Measurements from ENCODE around the gene PICK1. TPM values are rescaled to one million over a fixed set of nuclear protein-coding genes. Genes with fewer than 3 reads are reported as not detected.

PICK1 gene
- total and polyA plus RNA-seq, 4 donors = 5.8 to 25.8 (median 13.1) TPM

DNA sequence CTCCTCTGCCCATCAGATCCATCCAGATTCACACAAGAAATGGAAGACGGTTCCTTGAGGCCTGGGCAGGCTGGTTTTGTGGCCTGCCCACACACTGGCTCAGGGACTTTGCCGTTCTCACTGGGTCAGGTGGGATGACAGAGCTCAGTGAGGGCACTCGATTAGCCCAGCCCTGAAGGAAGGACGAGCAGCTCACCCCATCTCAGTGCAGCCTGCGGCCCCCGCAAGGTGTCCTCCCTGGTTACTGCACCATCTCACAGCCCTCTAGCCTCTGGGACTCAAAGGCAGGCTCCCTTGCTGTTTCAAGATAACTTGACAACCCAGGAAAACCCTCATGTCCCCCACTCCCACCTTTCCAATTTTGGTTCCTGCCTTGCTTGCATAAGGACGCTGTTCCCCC, 22.6 kb downstream of the PICK1 start:
- peaks cover 0 to 4% (median 0%) of the 10 kb centered on the region in 4 donors for H3K36me3 ChIP-seq (ENCODE audit: control insufficient read depth in 4 of 4, insufficient read depth in 3 of 4, low read depth in 1 of 4, low read length in 3 of 4)
- TF ChIP-seq, protein P1, sequence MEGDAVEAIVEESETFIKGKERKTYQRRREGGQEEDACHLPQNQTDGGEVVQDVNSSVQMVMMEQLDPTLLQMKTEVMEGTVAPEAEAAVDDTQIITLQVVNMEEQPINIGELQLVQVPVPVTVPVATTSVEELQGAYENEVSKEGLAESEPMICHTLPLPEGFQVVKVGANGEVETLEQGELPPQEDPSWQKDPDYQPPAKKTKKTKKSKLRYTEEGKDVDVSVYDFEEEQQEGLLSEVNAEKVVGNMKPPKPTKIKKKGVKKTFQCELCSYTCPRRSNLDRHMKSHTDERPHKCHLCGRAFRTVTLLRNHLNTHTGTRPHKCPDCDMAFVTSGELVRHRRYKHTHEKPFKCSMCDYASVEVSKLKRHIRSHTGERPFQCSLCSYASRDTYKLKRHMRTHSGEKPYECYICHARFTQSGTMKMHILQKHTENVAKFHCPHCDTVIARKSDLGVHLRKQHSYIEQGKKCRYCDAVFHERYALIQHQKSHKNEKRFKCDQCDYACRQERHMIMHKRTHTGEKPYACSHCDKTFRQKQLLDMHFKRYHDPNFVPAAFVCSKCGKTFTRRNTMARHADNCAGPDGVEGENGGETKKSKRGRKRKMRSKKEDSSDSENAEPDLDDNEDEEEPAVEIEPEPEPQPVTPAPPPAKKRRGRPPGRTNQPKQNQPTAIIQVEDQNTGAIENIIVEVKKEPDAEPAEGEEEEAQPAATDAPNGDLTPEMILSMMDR (IDR thresholded peaks at IDR 0.05; ENCODE audit: low read depth, low read length, missing input control) = no peak
- TF ChIP-seq RAD21 (IDR thresholded peaks at IDR 0.05) (no peak), JUND (IDR thresholded peaks at IDR 0.05) (no peak), EGR1 (IDR thresholded peaks at IDR 0.05; ENCODE audit: low read depth in 2 of 2) (no peak), NR2F2 (IDR thresholded peaks at IDR 0.05) (no peak)
- TF ChIP-seq, protein P2, sequence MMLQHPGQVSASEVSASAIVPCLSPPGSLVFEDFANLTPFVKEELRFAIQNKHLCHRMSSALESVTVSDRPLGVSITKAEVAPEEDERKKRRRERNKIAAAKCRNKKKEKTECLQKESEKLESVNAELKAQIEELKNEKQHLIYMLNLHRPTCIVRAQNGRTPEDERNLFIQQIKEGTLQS (IDR thresholded peaks at IDR 0.05) = no peak
- TF ChIP-seq, protein P3, sequence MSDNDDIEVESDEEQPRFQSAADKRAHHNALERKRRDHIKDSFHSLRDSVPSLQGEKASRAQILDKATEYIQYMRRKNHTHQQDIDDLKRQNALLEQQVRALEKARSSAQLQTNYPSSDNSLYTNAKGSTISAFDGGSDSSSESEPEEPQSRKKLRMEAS (IDR thresholded peaks at IDR 0.05) = no peak
- H3K9me3 ChIP-seq (ENCODE audit: control insufficient read depth in 4 of 4, low read length in 3 of 4) = no peaks in the 10 kb centered on the region
- no peak overlapping the region for H3K9ac ChIP-seq (ENCODE audit: low read depth in 1 of 2, low read length in 2 of 2)
- WGBS = 94% methylated on average over 7 of the region's 7 CpGs
- no peak overlapping the region for H3K4me3 ChIP-seq (ENCODE audit: low read depth in 1 of 3, low read length in 3 of 3)
- H3K27ac ChIP-seq (ENCODE audit: low read depth in 1 of 2, low read length in 2 of 2) = no peak overlapping the region
- no peaks in the 10 kb centered on the region for H3K27me3 ChIP-seq (ENCODE audit: control insufficient read depth in 4 of 4, insufficient read depth in 4 of 4, low read length in 3 of 4)
- peaks cover 6 to 25% (median 16%) of the 10 kb centered on the region in 4 donors for H3K4me1 ChIP-seq (ENCODE audit: control insufficient read depth in 4 of 4, insufficient read depth in 4 of 4, low read length in 3 of 4)
- no peak for DNase-seq (ENCODE audit: low spot score)

DNA sequence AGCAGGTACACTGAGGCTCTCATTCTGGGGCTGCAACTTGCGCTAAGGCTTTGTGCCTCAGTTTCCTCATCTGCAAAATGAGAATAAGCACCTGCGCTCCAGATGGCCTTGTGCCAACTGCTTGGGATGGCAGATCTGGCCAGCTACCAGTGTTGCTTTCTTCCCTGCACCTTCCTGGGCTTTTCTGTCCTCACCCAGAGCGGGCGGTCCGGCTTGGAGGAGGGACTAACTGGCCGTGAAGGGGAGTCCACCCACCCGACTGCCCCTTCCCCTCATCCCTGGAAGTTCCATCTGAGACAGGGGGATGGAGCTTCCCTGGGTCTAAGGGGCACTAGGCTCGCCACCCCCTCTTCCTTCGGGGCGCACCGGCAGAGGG, 23.3 kb downstream of the PICK1 start:
- H3K36me3 ChIP-seq (ENCODE audit: control insufficient read depth in 4 of 4, insufficient read depth in 3 of 4, low read depth in 1 of 4, low read length in 3 of 4) = peaks cover 0 to under 1% (median 0%) of the 10 kb centered on the region in 4 donors
- no peaks in the 10 kb centered on the region for H3K9me3 ChIP-seq (ENCODE audit: control insufficient read depth in 4 of 4, low read length in 3 of 4)
- peaks cover 4 to 19% (median 14%) of the 10 kb centered on the region in 4 donors for H3K4me1 ChIP-seq (ENCODE audit: control insufficient read depth in 4 of 4, insufficient read depth in 4 of 4, low read length in 3 of 4)
- DNase-seq (ENCODE audit: low spot score) = no peak
- H3K4me3 ChIP-seq (ENCODE audit: low read depth in 1 of 3, low read length in 3 of 3) = no peak overlapping the region
- TF ChIP-seq GABPA (IDR thresholded peaks at IDR 0.05 in 1 of 2, conservative IDR thresholded peaks at IDR 0.05 in 1 of 2) (no peak), NR2F2 (IDR thresholded peaks at IDR 0.05) (no peak), TAF1 (conservative IDR thresholded peaks at IDR 0.05) (no peak), EGR1 (IDR thresholded peaks at IDR 0.05; ENCODE audit: low read depth in 2 of 2) (no peak), FOXA2 (IDR thresholded peaks at IDR 0.05) (no peak), SP1 (IDR thresholded peaks at IDR 0.05) (no peak), YY1 (IDR thresholded peaks at IDR 0.05) (no peak), HNF4G (IDR thresholded peaks at IDR 0.05) (no peak), JUND (IDR thresholded peaks at IDR 0.05) (no peak), RAD21 (IDR thresholded peaks at IDR 0.05) (no peak), HNF4A (conservative IDR thresholded peaks at IDR 0.05) (no peak), RXRA (IDR thresholded peaks at IDR 0.05) (no peak)
- TF ChIP-seq, protein P4, sequence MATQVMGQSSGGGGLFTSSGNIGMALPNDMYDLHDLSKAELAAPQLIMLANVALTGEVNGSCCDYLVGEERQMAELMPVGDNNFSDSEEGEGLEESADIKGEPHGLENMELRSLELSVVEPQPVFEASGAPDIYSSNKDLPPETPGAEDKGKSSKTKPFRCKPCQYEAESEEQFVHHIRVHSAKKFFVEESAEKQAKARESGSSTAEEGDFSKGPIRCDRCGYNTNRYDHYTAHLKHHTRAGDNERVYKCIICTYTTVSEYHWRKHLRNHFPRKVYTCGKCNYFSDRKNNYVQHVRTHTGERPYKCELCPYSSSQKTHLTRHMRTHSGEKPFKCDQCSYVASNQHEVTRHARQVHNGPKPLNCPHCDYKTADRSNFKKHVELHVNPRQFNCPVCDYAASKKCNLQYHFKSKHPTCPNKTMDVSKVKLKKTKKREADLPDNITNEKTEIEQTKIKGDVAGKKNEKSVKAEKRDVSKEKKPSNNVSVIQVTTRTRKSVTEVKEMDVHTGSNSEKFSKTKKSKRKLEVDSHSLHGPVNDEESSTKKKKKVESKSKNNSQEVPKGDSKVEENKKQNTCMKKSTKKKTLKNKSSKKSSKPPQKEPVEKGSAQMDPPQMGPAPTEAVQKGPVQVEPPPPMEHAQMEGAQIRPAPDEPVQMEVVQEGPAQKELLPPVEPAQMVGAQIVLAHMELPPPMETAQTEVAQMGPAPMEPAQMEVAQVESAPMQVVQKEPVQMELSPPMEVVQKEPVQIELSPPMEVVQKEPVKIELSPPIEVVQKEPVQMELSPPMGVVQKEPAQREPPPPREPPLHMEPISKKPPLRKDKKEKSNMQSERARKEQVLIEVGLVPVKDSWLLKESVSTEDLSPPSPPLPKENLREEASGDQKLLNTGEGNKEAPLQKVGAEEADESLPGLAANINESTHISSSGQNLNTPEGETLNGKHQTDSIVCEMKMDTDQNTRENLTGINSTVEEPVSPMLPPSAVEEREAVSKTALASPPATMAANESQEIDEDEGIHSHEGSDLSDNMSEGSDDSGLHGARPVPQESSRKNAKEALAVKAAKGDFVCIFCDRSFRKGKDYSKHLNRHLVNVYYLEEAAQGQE (IDR thresholded peaks at IDR 0.05) = no peak
- TF ChIP-seq, protein P5, sequence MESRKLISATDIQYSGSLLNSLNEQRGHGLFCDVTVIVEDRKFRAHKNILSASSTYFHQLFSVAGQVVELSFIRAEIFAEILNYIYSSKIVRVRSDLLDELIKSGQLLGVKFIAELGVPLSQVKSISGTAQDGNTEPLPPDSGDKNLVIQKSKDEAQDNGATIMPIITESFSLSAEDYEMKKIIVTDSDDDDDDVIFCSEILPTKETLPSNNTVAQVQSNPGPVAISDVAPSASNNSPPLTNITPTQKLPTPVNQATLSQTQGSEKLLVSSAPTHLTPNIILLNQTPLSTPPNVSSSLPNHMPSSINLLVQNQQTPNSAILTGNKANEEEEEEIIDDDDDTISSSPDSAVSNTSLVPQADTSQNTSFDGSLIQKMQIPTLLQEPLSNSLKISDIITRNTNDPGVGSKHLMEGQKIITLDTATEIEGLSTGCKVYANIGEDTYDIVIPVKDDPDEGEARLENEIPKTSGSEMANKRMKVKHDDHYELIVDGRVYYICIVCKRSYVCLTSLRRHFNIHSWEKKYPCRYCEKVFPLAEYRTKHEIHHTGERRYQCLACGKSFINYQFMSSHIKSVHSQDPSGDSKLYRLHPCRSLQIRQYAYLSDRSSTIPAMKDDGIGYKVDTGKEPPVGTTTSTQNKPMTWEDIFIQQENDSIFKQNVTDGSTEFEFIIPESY (IDR thresholded peaks at IDR 0.05) = no peak
- TF ChIP-seq, protein P2 (IDR thresholded peaks at IDR 0.05) = no peak
- TF ChIP-seq, protein P3 (IDR thresholded peaks at IDR 0.05) = no peak
- TF ChIP-seq, protein P1 (IDR thresholded peaks at IDR 0.05; ENCODE audit: low read depth, low read length, missing input control) = no peak
- 68% methylated on average over 11 of the region's 11 CpGs for WGBS
- no peak overlapping the region for H3K9ac ChIP-seq (ENCODE audit: low read depth in 1 of 2, low read length in 2 of 2)
- H3K27ac ChIP-seq (ENCODE audit: low read depth in 1 of 2, low read length in 2 of 2) = no peak overlapping the region
- no peaks in the 10 kb centered on the region for H3K27me3 ChIP-seq (ENCODE audit: control insufficient read depth in 4 of 4, insufficient read depth in 4 of 4, low read length in 3 of 4)

Data from liver (tissue), 9 donors.